ENCODE data around the gene CD84. TPM values are rescaled to one million over a fixed set of nuclear protein-coding genes. Genes with fewer than 3 reads are reported as not detected.
"Not testable (repeated sequence)": the region's sequence is repeated elsewhere in the genome, so short reads cannot be mapped to it uniquely, and the experiment has no call there.

CD84 gene
- total RNA-seq, 4 donors from 2014 or later = 1.8 to 4.1 (median 3.1) TPM

GRCh38 chr1:160538985-160539651, 40.2 kb downstream of the CD84 start:
- no peaks in the 10 kb centered on the region for H3K27me3 ChIP-seq
- TF ChIP-seq CTCF (IDR thresholded peaks at IDR 0.05) (no peak), POLR2A (IDR thresholded peaks at IDR 0.05) (no peak)
- H3K36me3 ChIP-seq = no peaks in the 10 kb centered on the region
- no peak overlapping the region for H3K4me3 ChIP-seq
- DNase-seq = no peak
- no peak overlapping the region for H3K27ac ChIP-seq
- H3K9me3 ChIP-seq = no peaks in the 10 kb centered on the region
- intact Hi-C loops (cut with DNase I; ENCODE audit: low total_unique reads) = no loop called here
- H3K4me1 ChIP-seq = no peaks in the 10 kb centered on the region

- intact Hi-C loops (cut with DNase I; ENCODE audit: low total_unique reads) = no loop called here
- Histone ChIP-seq H3K36me3 (no peaks in the 10 kb centered on the region), H3K9me3 (peaks cover 0 to 3% of the 10 kb centered on the region in 2 donors), H3K27me3 (no peaks in the 10 kb centered on the region), H3K4me1 (no peaks in the 10 kb centered on the region), H3K4me3 (no peak overlapping the region), H3K27ac (no peak overlapping the region)
- TF ChIP-seq POLR2A (IDR thresholded peaks at IDR 0.05) (no peak), CTCF (IDR thresholded peaks at IDR 0.05) (no peak)
- DNase-seq = no peak
Measured at GRCh38 chr1:160537714-160538665, 41.3 kb downstream of the CD84 start.

- no peaks in the 10 kb centered on the region for H3K27me3 ChIP-seq
- no peaks in the 10 kb centered on the region for H3K36me3 ChIP-seq
- H3K4me3 ChIP-seq = no peak overlapping the region
- H3K9me3 ChIP-seq = peaks cover 0 to 3% of the 10 kb centered on the region in 2 donors
- no peak overlapping the region for H3K27ac ChIP-seq
- no peak for TF ChIP-seq POLR2A (IDR thresholded peaks at IDR 0.05)
- no peak for TF ChIP-seq CTCF (IDR thresholded peaks at IDR 0.05)
- intact Hi-C loops (cut with DNase I; ENCODE audit: low total_unique reads) = no loop called here
- DNase-seq = no peak
- H3K4me1 ChIP-seq = no peaks in the 10 kb centered on the region
Measured at GRCh38 chr1:160534823-160535605, 44.3 kb downstream of the CD84 start.

GRCh38 chr1:160532557-160532813, 46.8 kb downstream of the CD84 start:
- H3K9me3 ChIP-seq; H3K27ac ChIP-seq; H3K4me3 ChIP-seq; H3K36me3 ChIP-seq; DNase-seq; intact Hi-C loops (cut with DNase I; ENCODE audit: low total_unique reads); H3K27me3 ChIP-seq; H3K4me1 ChIP-seq: not testable (repeated sequence)

GRCh38 chr1:160531809-160532556, 47.3 kb downstream of the CD84 start:
- H3K27ac ChIP-seq; DNase-seq; H3K36me3 ChIP-seq; H3K4me1 ChIP-seq; H3K27me3 ChIP-seq; H3K4me3 ChIP-seq; H3K9me3 ChIP-seq; intact Hi-C loops (cut with DNase I; ENCODE audit: low total_unique reads): not testable (repeated sequence)

GRCh38 chr1:160529401-160529952, 49.8 kb downstream of the CD84 start:
- H3K9me3 ChIP-seq; H3K27ac ChIP-seq; H3K36me3 ChIP-seq; DNase-seq; H3K4me1 ChIP-seq; intact Hi-C loops (cut with DNase I; ENCODE audit: low total_unique reads); H3K27me3 ChIP-seq; H3K4me3 ChIP-seq: not testable (repeated sequence)

GRCh38 chr1:160523789-160524188, 55.5 kb downstream of the CD84 start:
- DNase-seq; H3K4me3 ChIP-seq; H3K27ac ChIP-seq; H3K4me1 ChIP-seq; H3K36me3 ChIP-seq; intact Hi-C loops (cut with DNase I; ENCODE audit: low total_unique reads); H3K9me3 ChIP-seq; H3K27me3 ChIP-seq: not testable (repeated sequence)
